Keratinocyte (primary cell): Measurements from ENCODE around the gene CTCFL. TPM values are rescaled to one million over a fixed set of nuclear protein-coding genes. Genes with fewer than 3 reads are reported as not detected.

Experiments used
- DNase-seq: peaks from one replicate; pipeline ENCODE4 v3.0.0-alpha.2; 2011; ENCODE audit warnings: low read depth, missing footprints, low spot score
- FAIRE-seq: peaks from 2 replicates; lab custom pipeline; 2011; peaks lifted over from hg19 to GRCh38; lab: Jason Lieb, UNC
- H2AFZ ChIP-seq: 2 replicates; pipeline ENCODE4 v1.6.0; 2012; ENCODE audit warnings: low read length, control low read depth, inconsistent platforms; ENCODE audit not compliant: control insufficient read depth
- H3K27ac ChIP-seq: 2 replicates; pipeline ENCODE4 v1.5.1; 2011; ENCODE audit warnings: low read length; ENCODE audit not compliant: control insufficient read depth, insufficient read depth
- H3K27me3 ChIP-seq: 3 replicates; pipeline ENCODE4 v1.6.0; 2011; ENCODE audit warnings: low read length; ENCODE audit not compliant: control insufficient read depth, insufficient read depth; ENCODE audit errors: extremely low read depth
- H3K36me3 ChIP-seq, 2 experiments: 2 replicates in 1 of 2; 3 replicates in 1 of 2; pipeline ENCODE4 v1.5.1; 2011; ENCODE audit warnings: low read length in 2 of 2, mild to moderate bottlenecking in 1 of 2; ENCODE audit not compliant: control insufficient read depth in 2 of 2, insufficient read depth in 2 of 2; ENCODE audit errors: extremely low read depth in 1 of 2
- H3K4me1 ChIP-seq: 3 replicates; pipeline ENCODE4 v1.5.1; 2011; ENCODE audit warnings: low read length; ENCODE audit not compliant: control insufficient read depth, insufficient read depth; ENCODE audit errors: extremely low read depth
- H3K4me2 ChIP-seq: 3 replicates; pipeline ENCODE4 v1.6.0; 2011; ENCODE audit warnings: low read depth, low read length; ENCODE audit not compliant: control insufficient read depth, insufficient read depth; ENCODE audit errors: extremely low read depth
- H3K4me3 ChIP-seq, 3 experiments: fragments of 200-600 bp in 1 of 3; sonication (generic) in 1 of 3; 2 replicates in 2 of 3; 3 replicates in 1 of 3; pipeline ENCODE4 v1.5.1; 2011 to 2016; ENCODE audit warnings: low read length in 3 of 3, mild to moderate bottlenecking in 3 of 3, control low read depth in 2 of 3, inconsistent platforms in 1 of 3, low read depth in 1 of 3, mixed read lengths in 1 of 3, mixed run types in 1 of 3, moderate library complexity in 1 of 3; ENCODE audit not compliant: control insufficient read depth in 2 of 3, insufficient read depth in 2 of 3; ENCODE audit errors: extremely low read depth in 1 of 3
- H3K79me2 ChIP-seq: 2 replicates; pipeline ENCODE4 v1.6.0; 2012; ENCODE audit warnings: low read length; ENCODE audit not compliant: control insufficient read depth, insufficient read depth
- H3K9ac ChIP-seq: 3 replicates; pipeline ENCODE4 v1.6.0; 2011; ENCODE audit warnings: low read length; ENCODE audit not compliant: control insufficient read depth, insufficient read depth; ENCODE audit errors: extremely low read depth
- H3K9me1 ChIP-seq: 3 replicates; pipeline ENCODE4 v1.6.0; 2011; ENCODE audit warnings: low read length; ENCODE audit not compliant: control insufficient read depth, insufficient read depth; ENCODE audit errors: extremely low read depth
- H3K9me3 ChIP-seq: 2 replicates; pipeline ENCODE4 v1.5.1; 2012; ENCODE audit warnings: low read depth, low read length; ENCODE audit not compliant: control insufficient read depth
- H4K20me1 ChIP-seq: 3 replicates; pipeline ENCODE4 v1.6.0; 2011; ENCODE audit warnings: low read length; ENCODE audit not compliant: control insufficient read depth, insufficient read depth; ENCODE audit errors: extremely low read depth
- CTCF ChIP-seq, 3 experiments: IDR thresholded peaks in 1 of 3; conservative IDR thresholded peaks in 1 of 3; optimal IDR thresholded peaks in 1 of 3; 2 replicates in 2 of 3; 3 replicates in 1 of 3; pipeline versions ENCODE3 to v1.5.1; 2011; ENCODE audit warnings: low read length in 3 of 3, mild to moderate bottlenecking in 3 of 3, moderate library complexity in 2 of 3, control low read depth in 1 of 3, inconsistent platforms in 1 of 3; ENCODE audit not compliant: insufficient read depth in 2 of 3; ENCODE audit errors: extremely low read depth in 1 of 3
- EZH2 ChIP-seq: IDR thresholded peaks from one replicate; pipeline ENCODE4 v1.6.1; 2012; ENCODE audit warnings: inconsistent platforms, mild to moderate bottlenecking, low read length, moderate library complexity
- dilution Hi-C: fragments of 300-500 bp; cut with MboI; formaldehyde crosslinking; loops from one replicate; pipeline ENCODE4 v1.7.0; 2020; ENCODE audit warnings: low sequenced_read_pairs; ENCODE audit not compliant: extremely low pct_ligation_motif_present
- polyA plus RNA-seq, 5 experiments: library from polyadenylated mRNA; depleted of rRNA in 3 of 5; stranded (reverse) in 3 of 5; stranded (forward) in 1 of 5; unstranded in 1 of 5; fragments of >200 nt; gene quantifications; 1 replicate in 1 of 5; 2 replicates in 3 of 5; 3 replicates in 1 of 5; pipeline versions ENCODE4 v1.2.1 to v1.2.3, GENCODE V29; 2011 to 2012; ENCODE audit warnings: missing spikeins in 2 of 5, low read depth in 1 of 5, low replicate concordance in 1 of 5

Gene CTCFL
- polyA plus RNA-seq, 1 donor (not counting 4 experiments of a cell fraction or from before 2014, with no cell fraction given): not detected

DNA sequence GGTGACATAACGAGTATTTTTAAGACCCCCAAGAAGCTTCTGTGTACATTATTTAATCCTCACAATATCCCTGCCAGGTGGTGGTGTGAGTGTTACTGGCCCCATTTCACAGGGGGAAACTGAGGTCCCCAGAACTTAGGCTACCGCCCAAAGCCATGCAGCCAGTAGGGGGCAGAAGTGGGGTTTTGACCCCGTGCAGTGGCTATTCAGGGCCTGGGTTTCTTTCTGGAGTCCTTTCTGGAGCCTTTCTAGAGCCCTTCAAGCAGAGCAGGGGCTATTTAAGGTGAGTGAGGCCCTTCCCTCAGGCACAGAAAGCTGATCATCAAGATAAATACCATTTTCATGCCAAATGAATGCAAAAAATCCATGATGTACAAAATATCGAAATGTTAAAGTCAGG is 59.0 kb downstream of the CTCFL start:
- Histone ChIP-seq H3K79me2 (no peaks in the 10 kb centered on the region), H3K27me3 (peaks cover 47% of the 10 kb centered on the region)

DNA sequence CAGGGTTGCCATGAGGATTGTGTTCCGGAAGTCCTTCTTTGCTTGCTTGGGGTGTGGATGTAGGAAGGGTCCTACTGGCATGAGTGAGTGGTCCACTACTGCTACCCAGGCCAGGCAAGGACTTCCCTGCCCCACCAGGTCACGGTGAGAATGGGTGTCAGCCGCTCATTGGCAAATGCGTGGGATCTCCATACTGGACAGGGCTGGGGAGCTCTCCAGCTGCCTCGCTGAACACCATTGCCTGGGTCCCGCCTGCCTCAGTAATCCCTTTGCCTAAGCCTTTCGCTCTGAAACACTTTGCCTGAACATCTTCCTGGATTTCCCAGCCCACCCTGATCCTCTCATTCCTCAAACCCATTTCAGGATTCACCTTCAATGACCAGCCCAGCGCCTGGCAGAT is 59.5 kb downstream of the CTCFL start:
- Histone ChIP-seq H3K9ac (no peak overlapping the region), H3K9me1 (no peaks in the 10 kb centered on the region), H4K20me1 (no peaks in the 10 kb centered on the region), H2AFZ (no peak overlapping the region), H3K4me2 (no peak overlapping the region), H3K36me3 (no peaks in the 10 kb centered on the region), H3K27me3 (peaks cover 42% of the 10 kb centered on the region), H3K27ac (no peak overlapping the region), H3K4me3 (no peak overlapping the region), H3K9me3 (no peaks in the 10 kb centered on the region), H3K4me1 (no peaks in the 10 kb centered on the region), H3K79me2 (no peaks in the 10 kb centered on the region)
- dilution Hi-C loops: no loop called here
- no peak for FAIRE-seq
- TF ChIP-seq CTCF (optimal IDR thresholded peaks at IDR 0.05 in 1 of 3, IDR thresholded peaks at IDR 0.05 in 1 of 3, conservative IDR thresholded peaks at IDR 0.05 in 1 of 3; ENCODE audit: extremely low read depth in 1 of 3, insufficient read depth in 2 of 3, low read length in 3 of 3) (no peak), EZH2 (no peak)
- no peak for DNase-seq

More for the DNA sequence above, 59.0 kb downstream of the CTCFL start:
- Histone ChIP-seq H3K4me3 (no peak overlapping the region), H3K9me1 (no peaks in the 10 kb centered on the region), H3K27ac (no peak overlapping the region), H2AFZ (no peak overlapping the region), H3K9ac (no peak overlapping the region), H3K36me3 (no peaks in the 10 kb centered on the region), H3K4me2 (no peak overlapping the region), H4K20me1 (no peaks in the 10 kb centered on the region), H3K9me3 (no peaks in the 10 kb centered on the region), H3K4me1 (no peaks in the 10 kb centered on the region)
- dilution Hi-C loops: no loop called here
- TF ChIP-seq CTCF (optimal IDR thresholded peaks at IDR 0.05 in 1 of 3, IDR thresholded peaks at IDR 0.05 in 1 of 3, conservative IDR thresholded peaks at IDR 0.05 in 1 of 3; ENCODE audit: extremely low read depth in 1 of 3, insufficient read depth in 2 of 3, low read length in 3 of 3) (peak in 1 of 3 experiments; percentile 23), EZH2 (no peak)
- DNase-seq (no peak), FAIRE-seq (no peak)
